ENCODE results near the gene ATP6V1F. TPM values are rescaled to one million over a fixed set of nuclear protein-coding genes. Genes with fewer than 3 reads are reported as not detected.

Gene ATP6V1F, protein sequence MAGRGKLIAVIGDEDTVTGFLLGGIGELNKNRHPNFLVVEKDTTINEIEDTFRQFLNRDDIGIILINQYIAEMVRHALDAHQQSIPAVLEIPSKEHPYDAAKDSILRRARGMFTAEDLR
- polyA plus RNA-seq (2013): 142 TPM

DNA sequence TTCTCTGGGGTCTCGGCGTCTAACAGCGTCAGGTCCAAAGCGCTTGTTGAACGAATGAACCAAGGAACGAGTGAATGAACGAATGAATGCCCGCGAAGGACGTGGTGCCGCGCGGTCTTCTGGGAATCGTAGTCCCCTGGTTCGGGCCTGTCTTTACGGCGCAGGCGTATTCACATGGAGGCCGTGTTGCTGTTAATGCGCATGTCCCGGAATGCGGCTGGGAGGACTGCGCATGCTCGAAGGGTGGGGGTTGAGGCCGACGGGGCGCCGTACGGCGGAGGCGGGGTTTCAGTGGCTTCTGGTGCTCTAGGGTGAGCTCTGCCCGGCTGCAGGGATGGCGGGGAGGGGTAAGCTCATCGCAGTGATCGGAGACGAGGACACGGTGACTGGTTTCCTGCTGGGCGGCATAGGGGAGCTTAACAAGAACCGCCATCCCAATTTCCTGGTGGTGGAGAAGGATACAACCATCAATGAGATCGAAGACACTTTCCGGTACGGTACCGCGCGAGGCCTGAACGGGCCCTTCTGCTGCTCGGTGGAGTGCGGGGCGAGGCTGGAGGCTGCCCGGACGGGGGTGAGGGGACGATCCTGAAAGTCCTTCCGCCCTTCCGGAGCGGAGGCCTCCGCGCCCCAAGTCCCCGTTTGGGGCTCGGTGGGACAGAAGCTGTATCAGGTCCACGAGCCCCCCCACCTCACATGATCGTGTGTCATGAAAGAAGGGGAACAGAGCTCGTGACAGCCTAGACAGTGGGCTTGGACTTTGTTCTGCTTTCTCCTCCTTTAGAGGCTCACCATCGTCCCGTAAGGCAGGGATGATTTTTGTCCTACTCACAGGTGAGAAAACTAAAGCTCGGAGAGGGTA, at the start of gene ATP6V1F:
ATP6V1F (plus strand) TSS at position 286 of the 862 bp plus-strand sequence; CDS start at position 335, 49 bp downstream.
- Histone ChIP-seq H3K9me3 (ENCODE audit: control extremely low read depth in 1 of 5, control insufficient read depth in 4 of 5, insufficient read depth in 2 of 5, low read depth in 1 of 5, low read length in 4 of 5) (no peaks in the 10 kb centered on the region), H3K27me3 (replicated peaks in 2 of 5; ENCODE audit: control insufficient read depth in 4 of 5, insufficient read depth in 5 of 5, low read length in 4 of 5) (no peaks in the 10 kb centered on the region), H3K36me3 (ENCODE audit: control insufficient read depth in 4 of 4, insufficient read depth in 4 of 4, low read length in 3 of 4) (peaks cover 0 to 23% (median 13%) of the 10 kb centered on the region in 4 experiments), H3K4me1 (ENCODE audit: control extremely low read depth in 1 of 4, control insufficient read depth in 4 of 4, insufficient read depth in 4 of 4, low read length in 3 of 4) (peaks cover 3 to 39% (median 36%) of the 10 kb centered on the region in 4 experiments), H3K4me3 (ENCODE audit: control insufficient read depth in 1 of 7, extremely low read depth in 1 of 7, insufficient read depth in 4 of 7, low read depth in 2 of 7, low read length in 6 of 7) (peak within 1 kb of the TSS; percentile 61 to 95 (median 93)), H3K27ac (ENCODE audit: insufficient read depth in 1 of 2, low read depth in 1 of 2, low read length in 2 of 2, poor library complexity in 1 of 2, severe bottlenecking in 2 of 2) (peak within 1 kb of the TSS; percentile 85 to 92)
- POLR2A ChIA-PET: interaction anchor here (0.5 to 0.6 kb wide), 4 partner anchors 80 to 655 kb away, joined by 3 to 5 read pairs (median 4); no protein-coding TSS in a partner anchor
- CTCF ChIA-PET: interaction anchor here (0.6 to 6.4 kb wide), 8 partner anchors 12 to 236 kb away, joined by 3 to 123 read pairs (median 6); no protein-coding TSS in a partner anchor
- 0% methylated on average over 54 of the region's 65 CpGs for WGBS (ENCODE audit: insufficient coverage)
- peak; percentile 96 to 98 (median 97) for DNase-seq

DNA sequence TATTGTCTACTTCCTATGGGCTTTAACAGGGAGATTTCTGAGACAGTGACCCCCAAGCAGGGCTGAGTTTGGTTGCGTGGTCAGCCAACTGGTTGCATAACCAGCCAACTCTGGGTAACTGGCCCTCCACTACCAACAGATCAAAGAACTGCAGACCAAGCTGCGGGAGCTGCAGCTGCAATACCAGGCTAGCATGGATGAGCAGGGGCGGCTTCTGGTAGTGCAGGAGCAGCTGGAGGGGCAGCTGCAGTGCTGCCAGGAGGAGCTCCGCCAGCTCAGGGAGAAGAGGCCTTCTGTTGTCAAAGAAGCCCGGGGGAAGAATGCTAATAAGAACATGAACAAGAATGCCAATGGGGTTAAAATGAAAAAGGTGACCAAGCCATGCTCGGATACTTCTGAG, 48.2 kb upstream of the ATP6V1F start:
- no peak overlapping the region for H3K4me3 ChIP-seq (ENCODE audit: control insufficient read depth in 1 of 7, extremely low read depth in 1 of 7, insufficient read depth in 4 of 7, low read depth in 2 of 7, low read length in 6 of 7)
- peaks cover 0 to 11% (median 4%) of the 10 kb centered on the region in 4 experiments for H3K4me1 ChIP-seq (ENCODE audit: control extremely low read depth in 1 of 4, control insufficient read depth in 4 of 4, insufficient read depth in 4 of 4, low read length in 3 of 4)
- H3K27me3 ChIP-seq (replicated peaks in 2 of 5; ENCODE audit: control insufficient read depth in 4 of 5, insufficient read depth in 5 of 5, low read length in 4 of 5): no peaks in the 10 kb centered on the region
- ChIA-PET POLR2A (no interaction called here), CTCF (interaction anchor here (1.9 kb wide), 1 partner anchor 11 kb away, joined by 5 read pairs; no protein-coding TSS in a partner anchor)
- 95% methylated on average over 6 of the region's 6 CpGs for WGBS (ENCODE audit: insufficient coverage)
- no peak for DNase-seq
- H3K27ac ChIP-seq (ENCODE audit: insufficient read depth in 1 of 2, low read depth in 1 of 2, low read length in 2 of 2, poor library complexity in 1 of 2, severe bottlenecking in 2 of 2): no peak overlapping the region
- H3K36me3 ChIP-seq (ENCODE audit: control insufficient read depth in 4 of 4, insufficient read depth in 4 of 4, low read length in 3 of 4): peaks cover 0 to 10% (median 2%) of the 10 kb centered on the region in 4 experiments
- no peaks in the 10 kb centered on the region for H3K9me3 ChIP-seq (ENCODE audit: control extremely low read depth in 1 of 5, control insufficient read depth in 4 of 5, insufficient read depth in 2 of 5, low read depth in 1 of 5, low read length in 4 of 5)

DNA sequence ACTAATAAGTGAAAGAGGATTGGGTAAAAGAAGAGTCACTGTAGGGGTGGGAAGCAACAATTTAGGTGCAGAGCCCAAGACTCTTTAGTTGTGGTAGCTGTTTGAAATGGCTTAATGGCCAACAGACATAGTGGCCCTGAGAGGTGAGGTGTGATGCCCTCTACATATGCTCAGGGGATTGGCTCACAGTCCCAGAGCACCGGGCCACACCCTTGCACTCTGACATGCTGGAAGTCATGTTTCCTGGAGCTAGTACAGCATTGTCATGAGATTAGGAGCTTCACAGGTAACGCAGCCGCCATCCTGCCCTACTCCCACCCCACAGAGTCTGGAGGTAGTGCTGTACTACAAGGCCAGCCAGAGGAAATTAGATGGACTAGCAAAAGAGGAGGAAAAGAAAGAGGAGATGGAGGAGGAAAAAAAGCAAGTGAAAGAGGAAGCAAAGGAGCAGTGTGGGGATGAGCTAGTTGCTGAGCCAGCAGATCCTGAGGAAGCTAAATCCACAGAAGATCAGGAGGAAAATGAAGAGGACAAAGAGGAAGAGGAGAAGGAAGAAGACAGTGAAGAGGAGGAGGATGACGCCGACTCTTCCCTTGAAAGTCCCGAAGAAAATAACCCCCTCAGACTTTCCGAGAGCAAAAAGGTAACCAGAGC, 47.2 kb upstream of the ATP6V1F start:
- Histone ChIP-seq H3K27ac (ENCODE audit: insufficient read depth in 1 of 2, low read depth in 1 of 2, low read length in 2 of 2, poor library complexity in 1 of 2, severe bottlenecking in 2 of 2) (no peak overlapping the region), H3K4me3 (ENCODE audit: control insufficient read depth in 1 of 7, extremely low read depth in 1 of 7, insufficient read depth in 4 of 7, low read depth in 2 of 7, low read length in 6 of 7) (no peak overlapping the region), H3K4me1 (ENCODE audit: control extremely low read depth in 1 of 4, control insufficient read depth in 4 of 4, insufficient read depth in 4 of 4, low read length in 3 of 4) (peaks cover 0 to 11% (median 4%) of the 10 kb centered on the region in 4 experiments), H3K9me3 (ENCODE audit: control extremely low read depth in 1 of 5, control insufficient read depth in 4 of 5, insufficient read depth in 2 of 5, low read depth in 1 of 5, low read length in 4 of 5) (no peaks in the 10 kb centered on the region), H3K27me3 (replicated peaks in 2 of 5; ENCODE audit: control insufficient read depth in 4 of 5, insufficient read depth in 5 of 5, low read length in 4 of 5) (no peaks in the 10 kb centered on the region), H3K36me3 (ENCODE audit: control insufficient read depth in 4 of 4, insufficient read depth in 4 of 4, low read length in 3 of 4) (peaks cover 0 to 3% (median 0%) of the 10 kb centered on the region in 4 experiments)
- POLR2A ChIA-PET: interaction anchor here (0.7 kb wide), 1 partner anchor 1393 kb away, joined by 3 read pairs; no protein-coding TSS in a partner anchor
- no peak for DNase-seq
- WGBS (ENCODE audit: insufficient coverage): 100% methylated on average over 6 of the region's 7 CpGs
- CTCF ChIA-PET: interaction anchor here (1.0 to 1.9 kb wide), 2 partner anchors 10 to 16 kb away, joined by 3 to 5 read pairs; no protein-coding TSS in a partner anchor

DNA sequence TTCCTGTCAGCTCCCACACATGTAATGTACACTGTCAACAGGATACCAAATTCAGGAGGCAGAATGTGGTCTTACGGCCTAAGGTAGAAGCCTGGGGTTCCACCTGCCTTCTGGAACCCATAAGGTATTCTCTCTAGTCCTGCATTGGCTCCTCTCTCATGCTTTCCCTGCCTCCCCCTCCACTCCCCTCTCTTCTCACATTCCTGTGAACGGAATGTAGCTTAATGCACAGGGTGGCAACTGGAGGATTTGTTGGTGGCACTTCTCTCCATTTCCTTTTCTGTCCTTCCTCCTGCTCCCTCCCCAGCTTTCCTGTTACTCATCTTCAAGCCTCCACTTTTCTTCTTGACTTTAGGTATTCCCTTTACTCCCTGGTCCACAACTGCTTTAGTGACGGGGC, 44.0 kb upstream of the ATP6V1F start:
- CTCF ChIA-PET: interaction anchor here (1.2 to 1.5 kb wide), 2 partner anchors 12 to 16 kb away, joined by 3 to 4 read pairs; no protein-coding TSS in a partner anchor

DNA sequence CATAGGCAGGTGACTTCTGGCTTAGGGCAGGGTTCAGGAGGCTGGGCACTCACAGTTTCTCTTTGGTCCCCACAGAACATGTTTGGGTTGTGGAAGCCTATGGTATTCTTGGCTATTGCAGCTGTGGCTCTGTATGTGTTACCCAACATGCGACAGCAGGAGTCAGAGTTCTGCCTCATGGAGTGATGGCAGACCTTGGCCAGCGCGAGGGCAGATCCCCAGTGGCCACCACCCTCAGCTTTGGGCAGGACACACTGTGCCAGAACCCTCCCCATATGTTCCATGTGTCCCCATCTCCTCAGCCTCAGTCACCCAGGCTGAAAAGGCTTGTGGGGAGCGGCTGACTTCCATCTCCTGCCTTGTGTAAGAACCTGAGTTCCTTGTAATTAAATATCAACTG, 40.9 kb upstream of the ATP6V1F start:
- Histone ChIP-seq H3K27me3 (replicated peaks in 2 of 5; ENCODE audit: control insufficient read depth in 4 of 5, insufficient read depth in 5 of 5, low read length in 4 of 5) (peaks cover 0 to 2% (median 0%) of the 10 kb centered on the region in 5 experiments), H3K9me3 (ENCODE audit: control extremely low read depth in 1 of 5, control insufficient read depth in 4 of 5, insufficient read depth in 2 of 5, low read depth in 1 of 5, low read length in 4 of 5) (no peaks in the 10 kb centered on the region), H3K27ac (ENCODE audit: insufficient read depth in 1 of 2, low read depth in 1 of 2, low read length in 2 of 2, poor library complexity in 1 of 2, severe bottlenecking in 2 of 2) (no peak overlapping the region), H3K4me3 (ENCODE audit: control insufficient read depth in 1 of 7, extremely low read depth in 1 of 7, insufficient read depth in 4 of 7, low read depth in 2 of 7, low read length in 6 of 7) (no peak overlapping the region), H3K4me1 (ENCODE audit: control extremely low read depth in 1 of 4, control insufficient read depth in 4 of 4, insufficient read depth in 4 of 4, low read length in 3 of 4) (no peaks in the 10 kb centered on the region), H3K36me3 (ENCODE audit: control insufficient read depth in 4 of 4, insufficient read depth in 4 of 4, low read length in 3 of 4) (no peaks in the 10 kb centered on the region)
- DNase-seq: no peak
- 100% methylated on average over 3 of the region's 4 CpGs for WGBS (ENCODE audit: insufficient coverage)
- ChIA-PET CTCF (interaction anchor here (0.8 to 1.3 kb wide), 2 partner anchors 16 to 20 kb away, joined by 3 read pairs; no protein-coding TSS in a partner anchor), POLR2A (no interaction called here)

More for the DNA sequence above, 44.0 kb upstream of the ATP6V1F start:
- Histone ChIP-seq H3K27me3 (replicated peaks in 2 of 5; ENCODE audit: control insufficient read depth in 4 of 5, insufficient read depth in 5 of 5, low read length in 4 of 5) (peaks cover 0 to 2% (median 0%) of the 10 kb centered on the region in 5 experiments), H3K4me3 (ENCODE audit: control insufficient read depth in 1 of 7, extremely low read depth in 1 of 7, insufficient read depth in 4 of 7, low read depth in 2 of 7, low read length in 6 of 7) (no peak overlapping the region), H3K27ac (ENCODE audit: insufficient read depth in 1 of 2, low read depth in 1 of 2, low read length in 2 of 2, poor library complexity in 1 of 2, severe bottlenecking in 2 of 2) (no peak overlapping the region), H3K9me3 (ENCODE audit: control extremely low read depth in 1 of 5, control insufficient read depth in 4 of 5, insufficient read depth in 2 of 5, low read depth in 1 of 5, low read length in 4 of 5) (no peaks in the 10 kb centered on the region), H3K36me3 (ENCODE audit: control insufficient read depth in 4 of 4, insufficient read depth in 4 of 4, low read length in 3 of 4) (no peaks in the 10 kb centered on the region), H3K4me1 (ENCODE audit: control extremely low read depth in 1 of 4, control insufficient read depth in 4 of 4, insufficient read depth in 4 of 4, low read length in 3 of 4) (no peaks in the 10 kb centered on the region)
- no peak for DNase-seq
- 100% methylated on average over 2 of the region's 3 CpGs for WGBS (ENCODE audit: insufficient coverage)
- POLR2A ChIA-PET: no interaction called here

DNA sequence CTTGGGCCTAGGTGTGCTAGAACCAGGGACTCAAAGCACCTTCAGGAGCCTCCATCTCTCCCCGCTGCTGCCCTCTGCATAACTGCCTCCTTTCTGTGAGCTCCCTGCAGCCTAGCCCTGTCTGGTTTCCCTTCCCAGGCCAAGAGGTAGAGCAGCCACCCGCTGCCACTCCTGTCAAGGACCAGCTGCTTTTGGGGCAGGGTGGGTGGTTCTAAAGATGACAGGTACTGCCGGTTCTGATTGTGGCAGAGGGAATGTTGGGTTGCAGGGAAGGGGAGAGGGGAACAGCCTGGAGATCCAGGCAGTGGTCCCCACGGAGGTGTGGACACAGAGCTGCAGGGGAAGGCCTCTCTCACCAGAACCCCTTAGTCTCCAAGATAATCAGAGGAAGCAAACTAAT, 36.1 kb upstream of the ATP6V1F start:
- Histone ChIP-seq H3K36me3 (ENCODE audit: control insufficient read depth in 4 of 4, insufficient read depth in 4 of 4, low read length in 3 of 4) (no peaks in the 10 kb centered on the region), H3K4me1 (ENCODE audit: control extremely low read depth in 1 of 4, control insufficient read depth in 4 of 4, insufficient read depth in 4 of 4, low read length in 3 of 4) (peaks cover 0 to 22% (median 21%) of the 10 kb centered on the region in 4 experiments), H3K27ac (ENCODE audit: insufficient read depth in 1 of 2, low read depth in 1 of 2, low read length in 2 of 2, poor library complexity in 1 of 2, severe bottlenecking in 2 of 2) (no peak overlapping the region), H3K9me3 (ENCODE audit: control extremely low read depth in 1 of 5, control insufficient read depth in 4 of 5, insufficient read depth in 2 of 5, low read depth in 1 of 5, low read length in 4 of 5) (no peaks in the 10 kb centered on the region), H3K4me3 (ENCODE audit: control insufficient read depth in 1 of 7, extremely low read depth in 1 of 7, insufficient read depth in 4 of 7, low read depth in 2 of 7, low read length in 6 of 7) (no peak overlapping the region), H3K27me3 (replicated peaks in 2 of 5; ENCODE audit: control insufficient read depth in 4 of 5, insufficient read depth in 5 of 5, low read length in 4 of 5) (peaks cover 0 to 28% (median 6%) of the 10 kb centered on the region in 5 experiments)
- POLR2A ChIA-PET: no interaction called here
- WGBS (ENCODE audit: insufficient coverage): 100% methylated on average over 3 of the region's 4 CpGs
- CTCF ChIA-PET: interaction anchor here (0.6 to 1.0 kb wide), 3 partner anchors 15 to 446 kb away, joined by 3 read pairs; partner anchors contain the start of gene ATP6V1F
- DNase-seq: no peak

All from common myeloid progenitor, CD34-positive (primary cell).